Loucy (cell line): ENCODE results near the gene EVX2.

ENCODE experiments used
- H2AFZ ChIP-seq: fragments of 200-600 bp; sonication (generic); 2 replicates; pipeline ENCODE4 v1.6.0; 2016; ENCODE audit warnings: antibody characterized with exemption, mild to moderate bottlenecking, low read length, moderate library complexity
- H3F3A ChIP-seq: fragments of 200-600 bp; 2 replicates; pipeline ENCODE4 v1.6.0; 2016; ENCODE audit warnings: antibody characterized with exemption, low read depth, mild to moderate bottlenecking
- H3K27me3 ChIP-seq: fragments of 200-600 bp; sonication (generic); 2 replicates; pipeline ENCODE4 v1.6.1; 2014; ENCODE audit warnings: low read length, mild to moderate bottlenecking; ENCODE audit not compliant: insufficient read depth, poor library complexity, severe bottlenecking
- H3K36me3 ChIP-seq: fragments of 200-600 bp; sonication (generic); 2 replicates; pipeline ENCODE4 v1.6.1; 2016; ENCODE audit warnings: low read length; ENCODE audit not compliant: insufficient read depth
- H3K4me1 ChIP-seq: fragments of 200-600 bp; sonication (generic); 2 replicates; pipeline ENCODE4 v1.5.1; 2014; ENCODE audit warnings: low read length, mild to moderate bottlenecking; ENCODE audit not compliant: insufficient read depth, poor library complexity, severe bottlenecking
- H3K4me2 ChIP-seq: fragments of 200-600 bp; sonication (generic); 2 replicates; pipeline ENCODE4 v1.6.0; 2014; ENCODE audit warnings: antibody characterized with exemption, low read length, low read depth, mild to moderate bottlenecking; ENCODE audit not compliant: poor library complexity, severe bottlenecking
- H3K4me3 ChIP-seq: fragments of 200-600 bp; sonication (generic); 2 replicates; pipeline ENCODE4 v1.5.1; 2014; ENCODE audit warnings: low read length, mild to moderate bottlenecking, mixed read lengths; ENCODE audit not compliant: poor library complexity, severe bottlenecking
- H3K79me2 ChIP-seq: fragments of 200-600 bp; sonication (generic); 2 replicates; pipeline ENCODE4 v1.6.1; 2014; ENCODE audit warnings: low read length; ENCODE audit not compliant: insufficient read depth
- H3K9ac ChIP-seq: fragments of 200-600 bp; sonication (generic); 2 replicates; pipeline ENCODE4 v1.6.0; 2014; ENCODE audit warnings: mild to moderate bottlenecking, low read depth, low read length, moderate library complexity; ENCODE audit not compliant: poor library complexity, severe bottlenecking
- H3K9me2 ChIP-seq: fragments of 200-600 bp; sonication (generic); replicated peaks from 2 replicates; pipeline ENCODE4 v1.6.1; 2016; ENCODE audit warnings: low read depth, low read length, mixed read lengths
- H3K9me3 ChIP-seq: fragments of 200-600 bp; sonication (generic); 2 replicates; pipeline ENCODE4 v1.6.1; 2014; ENCODE audit warnings: mild to moderate bottlenecking, antibody characterized with exemption, low read length, low read depth; ENCODE audit not compliant: insufficient read depth
- H4K20me1 ChIP-seq: fragments of 200-600 bp; sonication (generic); 2 replicates; pipeline ENCODE4 v1.6.0; 2014; ENCODE audit warnings: antibody characterized with exemption, low read length, mild to moderate bottlenecking; ENCODE audit not compliant: insufficient read depth, poor library complexity, severe bottlenecking
- CTCF ChIP-seq: fragments of 200-600 bp; sonication (generic); conservative IDR thresholded peaks from 2 replicates; pipeline ENCODE4 v1.5.1; 2014; ENCODE audit warnings: mild to moderate bottlenecking, antibody characterized with exemption, low read length
- EZH2phosphoT487 ChIP-seq: fragments of 200-600 bp; IDR thresholded peaks from 2 replicates; pipeline ENCODE4 v1.6.1; 2018; ENCODE audit warnings: antibody characterized with exemption, mild to moderate bottlenecking, moderate library complexity, borderline replicate concordance

The EVX2 gene

GRCh38 chr2:176106581-176107539 is 23.1 kb upstream of the EVX2 start, which contains the start of gene HOXD11:
Gene HOXD11 (plus strand): TSS chr2:176107280. CDS start chr2:176107356, 76 bp downstream.
- Histone ChIP-seq H3K4me3 (no peak within 1 kb of the TSS), H3K4me2 (no peak within 1 kb of the TSS), H3K9me3 (no peaks in the 10 kb centered on the region), H3K9ac (no peak within 1 kb of the TSS), H2AFZ (no peak within 1 kb of the TSS), H3K79me2 (no peaks in the 10 kb centered on the region), H3F3A (no peaks in the 10 kb centered on the region), H3K4me1 (peaks cover 3% of the 10 kb centered on the region), H3K27me3 (peaks cover 7% of the 10 kb centered on the region), H3K36me3 (no peaks in the 10 kb centered on the region), H4K20me1 (no peaks in the 10 kb centered on the region), H3K9me2 (no peaks in the 10 kb centered on the region)
- TF ChIP-seq EZH2phosphoT487 (no peak), CTCF (no peak)

GRCh38 chr2:176105730-176106580 is 22.2 kb upstream of the EVX2 start:
- no peaks in the 10 kb centered on the region for H4K20me1 ChIP-seq
- H3K79me2 ChIP-seq = no peaks in the 10 kb centered on the region
- no peaks in the 10 kb centered on the region for H3F3A ChIP-seq
- no peak overlapping the region for H2AFZ ChIP-seq
- H3K9ac ChIP-seq = no peak overlapping the region
- no peak overlapping the region for H3K4me3 ChIP-seq
- H3K27me3 ChIP-seq = peaks cover 4% of the 10 kb centered on the region
- no peak overlapping the region for H3K4me2 ChIP-seq
- peaks cover 3% of the 10 kb centered on the region for H3K4me1 ChIP-seq
- TF ChIP-seq EZH2phosphoT487 = no peak
- no peak for TF ChIP-seq CTCF
- H3K9me3 ChIP-seq = no peaks in the 10 kb centered on the region
- H3K9me2 ChIP-seq = no peaks in the 10 kb centered on the region
- H3K36me3 ChIP-seq = no peaks in the 10 kb centered on the region

GRCh38 chr2:176105078-176105729 is 21.4 kb upstream of the EVX2 start:
- no peak overlapping the region for H3K4me3 ChIP-seq
- peaks cover 3% of the 10 kb centered on the region for H3K4me1 ChIP-seq
- no peaks in the 10 kb centered on the region for H3K36me3 ChIP-seq
- no peaks in the 10 kb centered on the region for H3K9me2 ChIP-seq
- no peak overlapping the region for H2AFZ ChIP-seq
- peaks cover 3% of the 10 kb centered on the region for H3K27me3 ChIP-seq
- H3F3A ChIP-seq = no peaks in the 10 kb centered on the region
- H3K79me2 ChIP-seq = no peaks in the 10 kb centered on the region
- H4K20me1 ChIP-seq = no peaks in the 10 kb centered on the region
- H3K4me2 ChIP-seq = no peak overlapping the region
- no peak for TF ChIP-seq CTCF
- no peak for TF ChIP-seq EZH2phosphoT487
- no peaks in the 10 kb centered on the region for H3K9me3 ChIP-seq
- no peak overlapping the region for H3K9ac ChIP-seq
